Breast epithelium (tissue), 3 donors: ENCODE measurements around the gene TRIM27.

Experiments used
- CTCF ChIP-seq, 3 donors: fragments of 450-650 bp; IDR thresholded peaks; one replicate each; pipeline ENCODE4 v1.5.1; 2016 to 2017; ENCODE audit warnings: antibody characterized with exemption in 3 of 3, mild to moderate bottlenecking in 3 of 3, moderate library complexity in 3 of 3
- POLR2AphosphoS5 ChIP-seq, 3 donors: sonication (generic); formaldehyde crosslinking; IDR thresholded peaks; one replicate each; pipeline ENCODE4 v1.6.1; 2017; ENCODE audit warnings: antibody characterized with exemption in 3 of 3

GRCh38 chr6:28856620-28857005, 67.2 kb downstream of the TRIM27 start:
- TF ChIP-seq POLR2AphosphoS5 (IDR thresholded peaks at IDR 0.05) (no peak), CTCF (IDR thresholded peaks at IDR 0.05) (no peak)
